Measurements from ENCODE around the gene BCAP31.

GRCh38 chrX:153688071-153688470 lies 36.1 kb downstream of the BCAP31 start:
- no peak for TF ChIP-seq CTCF (IDR thresholded peaks at IDR 0.05)
- TF ChIP-seq POLR2AphosphoS5 (IDR thresholded peaks at IDR 0.05) = no peak
